ENCODE results near the gene RPS10.

GRCh38 chr6:34384321-34385153, 41.3 kb downstream of the RPS10 start:
- TF ChIP-seq POLR2AphosphoS5 (IDR thresholded peaks at IDR 0.05), result no peak
- TF ChIP-seq, protein P1, sequence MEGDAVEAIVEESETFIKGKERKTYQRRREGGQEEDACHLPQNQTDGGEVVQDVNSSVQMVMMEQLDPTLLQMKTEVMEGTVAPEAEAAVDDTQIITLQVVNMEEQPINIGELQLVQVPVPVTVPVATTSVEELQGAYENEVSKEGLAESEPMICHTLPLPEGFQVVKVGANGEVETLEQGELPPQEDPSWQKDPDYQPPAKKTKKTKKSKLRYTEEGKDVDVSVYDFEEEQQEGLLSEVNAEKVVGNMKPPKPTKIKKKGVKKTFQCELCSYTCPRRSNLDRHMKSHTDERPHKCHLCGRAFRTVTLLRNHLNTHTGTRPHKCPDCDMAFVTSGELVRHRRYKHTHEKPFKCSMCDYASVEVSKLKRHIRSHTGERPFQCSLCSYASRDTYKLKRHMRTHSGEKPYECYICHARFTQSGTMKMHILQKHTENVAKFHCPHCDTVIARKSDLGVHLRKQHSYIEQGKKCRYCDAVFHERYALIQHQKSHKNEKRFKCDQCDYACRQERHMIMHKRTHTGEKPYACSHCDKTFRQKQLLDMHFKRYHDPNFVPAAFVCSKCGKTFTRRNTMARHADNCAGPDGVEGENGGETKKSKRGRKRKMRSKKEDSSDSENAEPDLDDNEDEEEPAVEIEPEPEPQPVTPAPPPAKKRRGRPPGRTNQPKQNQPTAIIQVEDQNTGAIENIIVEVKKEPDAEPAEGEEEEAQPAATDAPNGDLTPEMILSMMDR (IDR thresholded peaks at IDR 0.05; ENCODE audit: poor library complexity, severe bottlenecking), result no peak
- no peak for TF ChIP-seq EZH2 (IDR thresholded peaks at IDR 0.05; ENCODE audit: borderline replicate concordance, insufficient read depth, low read length, poor library complexity, severe bottlenecking)
- TF ChIP-seq, protein P2, sequence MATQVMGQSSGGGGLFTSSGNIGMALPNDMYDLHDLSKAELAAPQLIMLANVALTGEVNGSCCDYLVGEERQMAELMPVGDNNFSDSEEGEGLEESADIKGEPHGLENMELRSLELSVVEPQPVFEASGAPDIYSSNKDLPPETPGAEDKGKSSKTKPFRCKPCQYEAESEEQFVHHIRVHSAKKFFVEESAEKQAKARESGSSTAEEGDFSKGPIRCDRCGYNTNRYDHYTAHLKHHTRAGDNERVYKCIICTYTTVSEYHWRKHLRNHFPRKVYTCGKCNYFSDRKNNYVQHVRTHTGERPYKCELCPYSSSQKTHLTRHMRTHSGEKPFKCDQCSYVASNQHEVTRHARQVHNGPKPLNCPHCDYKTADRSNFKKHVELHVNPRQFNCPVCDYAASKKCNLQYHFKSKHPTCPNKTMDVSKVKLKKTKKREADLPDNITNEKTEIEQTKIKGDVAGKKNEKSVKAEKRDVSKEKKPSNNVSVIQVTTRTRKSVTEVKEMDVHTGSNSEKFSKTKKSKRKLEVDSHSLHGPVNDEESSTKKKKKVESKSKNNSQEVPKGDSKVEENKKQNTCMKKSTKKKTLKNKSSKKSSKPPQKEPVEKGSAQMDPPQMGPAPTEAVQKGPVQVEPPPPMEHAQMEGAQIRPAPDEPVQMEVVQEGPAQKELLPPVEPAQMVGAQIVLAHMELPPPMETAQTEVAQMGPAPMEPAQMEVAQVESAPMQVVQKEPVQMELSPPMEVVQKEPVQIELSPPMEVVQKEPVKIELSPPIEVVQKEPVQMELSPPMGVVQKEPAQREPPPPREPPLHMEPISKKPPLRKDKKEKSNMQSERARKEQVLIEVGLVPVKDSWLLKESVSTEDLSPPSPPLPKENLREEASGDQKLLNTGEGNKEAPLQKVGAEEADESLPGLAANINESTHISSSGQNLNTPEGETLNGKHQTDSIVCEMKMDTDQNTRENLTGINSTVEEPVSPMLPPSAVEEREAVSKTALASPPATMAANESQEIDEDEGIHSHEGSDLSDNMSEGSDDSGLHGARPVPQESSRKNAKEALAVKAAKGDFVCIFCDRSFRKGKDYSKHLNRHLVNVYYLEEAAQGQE (IDR thresholded peaks at IDR 0.05; ENCODE audit: borderline replicate concordance), result no peak
- TF ChIP-seq MXI1 (conservative IDR thresholded peaks at IDR 0.05; ENCODE audit: poor library complexity, severe bottlenecking), result no peak
- TF ChIP-seq SMC3 (conservative IDR thresholded peaks at IDR 0.05; ENCODE audit: poor library complexity), result no peak

Measured in neural cell (in vitro differentiated cells).